ENCODE data around the gene AUTS2.

- no peak for TF ChIP-seq POLR2AphosphoS5 (IDR thresholded peaks at IDR 0.05)
- TF ChIP-seq, protein P1, sequence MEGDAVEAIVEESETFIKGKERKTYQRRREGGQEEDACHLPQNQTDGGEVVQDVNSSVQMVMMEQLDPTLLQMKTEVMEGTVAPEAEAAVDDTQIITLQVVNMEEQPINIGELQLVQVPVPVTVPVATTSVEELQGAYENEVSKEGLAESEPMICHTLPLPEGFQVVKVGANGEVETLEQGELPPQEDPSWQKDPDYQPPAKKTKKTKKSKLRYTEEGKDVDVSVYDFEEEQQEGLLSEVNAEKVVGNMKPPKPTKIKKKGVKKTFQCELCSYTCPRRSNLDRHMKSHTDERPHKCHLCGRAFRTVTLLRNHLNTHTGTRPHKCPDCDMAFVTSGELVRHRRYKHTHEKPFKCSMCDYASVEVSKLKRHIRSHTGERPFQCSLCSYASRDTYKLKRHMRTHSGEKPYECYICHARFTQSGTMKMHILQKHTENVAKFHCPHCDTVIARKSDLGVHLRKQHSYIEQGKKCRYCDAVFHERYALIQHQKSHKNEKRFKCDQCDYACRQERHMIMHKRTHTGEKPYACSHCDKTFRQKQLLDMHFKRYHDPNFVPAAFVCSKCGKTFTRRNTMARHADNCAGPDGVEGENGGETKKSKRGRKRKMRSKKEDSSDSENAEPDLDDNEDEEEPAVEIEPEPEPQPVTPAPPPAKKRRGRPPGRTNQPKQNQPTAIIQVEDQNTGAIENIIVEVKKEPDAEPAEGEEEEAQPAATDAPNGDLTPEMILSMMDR (IDR thresholded peaks at IDR 0.05) = no peak
- TF ChIP-seq POLR2A (IDR thresholded peaks at IDR 0.05) = no peak
These were observed at the start of gene AUTS2 for GRCh38 chr7:69598081-69598486.
